Measurements from ENCODE around the gene ACSS1. TPM values are rescaled to one million over a fixed set of nuclear protein-coding genes. Genes with fewer than 3 reads are reported as not detected.

ACSS1 gene
- total RNA-seq, 1 experiment from 2014 or later, result 12.8 TPM

- intact Hi-C loops (cut with micrococcal nuclease; ENCODE audit: unreplicated experiment), result no loop called here
- POLR2A ChIA-PET (ENCODE audit: unreplicated experiment), result no interaction called here
Measured at GRCh38 chr20:25020901-25021301, 37.0 kb downstream of the ACSS1 start.

GRCh38 chr20:25020345-25020744 is 37.6 kb downstream of the ACSS1 start:
- Histone ChIP-seq H3K9me3 (ENCODE audit: insufficient read depth, low read depth) (no peaks in the 10 kb centered on the region), H3K79me2 (ENCODE audit: low read depth) (no peaks in the 10 kb centered on the region), H3K9me2 (ENCODE audit: insufficient read depth) (no peaks in the 10 kb centered on the region), H2AFZ (no peak overlapping the region), H3K36me3 (ENCODE audit: low read depth) (no peaks in the 10 kb centered on the region), H3K4me3 (no peak overlapping the region), H3K27ac (no peak overlapping the region), H3K4me2 (no peak overlapping the region), H3F3A (ENCODE audit: insufficient read depth, low read depth) (peaks cover 38% of the 10 kb centered on the region), H4K20me1 (ENCODE audit: insufficient read depth) (no peaks in the 10 kb centered on the region), H3K4me1 (replicated peaks; ENCODE audit: insufficient read depth) (peaks cover 48% of the 10 kb centered on the region), H3K27me3 (ENCODE audit: insufficient read depth, low read depth) (no peaks in the 10 kb centered on the region)
- BruUV-seq (replicated peaks), result no TSS peak
- DNase-seq, result no peak
- TF ChIP-seq EZH2 (IDR thresholded peaks at IDR 0.05; ENCODE audit: low read depth) (no peak), CTCF (conservative IDR thresholded peaks at IDR 0.05) (no peak)
- ChIA-PET POLR2A (ENCODE audit: unreplicated experiment) (no interaction called here), CTCF (interaction anchor here (0.6 to 0.7 kb wide), 2 partner anchors 11 to 42 kb away, joined by 3 read pairs; no protein-coding TSS in a partner anchor)
- intact Hi-C loops (cut with micrococcal nuclease; ENCODE audit: unreplicated experiment), result no loop called here

More at GRCh38 chr20:25020901-25021301, 37.0 kb downstream of the ACSS1 start:
- Histone ChIP-seq H3K9me2 (ENCODE audit: insufficient read depth) (no peaks in the 10 kb centered on the region), H3F3A (ENCODE audit: insufficient read depth, low read depth) (peaks cover 38% of the 10 kb centered on the region), H3K27ac (no peak overlapping the region), H3K79me2 (ENCODE audit: low read depth) (no peaks in the 10 kb centered on the region), H3K36me3 (ENCODE audit: low read depth) (no peaks in the 10 kb centered on the region), H3K9me3 (ENCODE audit: insufficient read depth, low read depth) (no peaks in the 10 kb centered on the region), H3K4me1 (replicated peaks; ENCODE audit: insufficient read depth) (peaks cover 48% of the 10 kb centered on the region), H3K27me3 (ENCODE audit: insufficient read depth, low read depth) (no peaks in the 10 kb centered on the region), H4K20me1 (ENCODE audit: insufficient read depth) (no peaks in the 10 kb centered on the region), H2AFZ (no peak overlapping the region), H3K4me2 (no peak overlapping the region), H3K4me3 (no peak overlapping the region)
- BruUV-seq (replicated peaks), result no TSS peak
- CTCF ChIA-PET, result no interaction called here
- TF ChIP-seq CTCF (conservative IDR thresholded peaks at IDR 0.05) (no peak), EZH2 (IDR thresholded peaks at IDR 0.05; ENCODE audit: low read depth) (no peak)
- DNase-seq, result no peak

- ChIA-PET POLR2A (ENCODE audit: unreplicated experiment) (no interaction called here), CTCF (interaction anchor here (0.6 to 0.7 kb wide), 2 partner anchors 11 to 43 kb away, joined by 3 read pairs; no protein-coding TSS in a partner anchor)
- Histone ChIP-seq H3K9me2 (ENCODE audit: insufficient read depth) (no peaks in the 10 kb centered on the region), H4K20me1 (ENCODE audit: insufficient read depth) (no peaks in the 10 kb centered on the region), H2AFZ (no peak overlapping the region), H3K9me3 (ENCODE audit: insufficient read depth, low read depth) (no peaks in the 10 kb centered on the region), H3K4me3 (no peak overlapping the region), H3K4me2 (no peak overlapping the region; the same call in 1 of the 2 replicates), H3F3A (ENCODE audit: insufficient read depth, low read depth) (peaks cover 38% of the 10 kb centered on the region), H3K27me3 (ENCODE audit: insufficient read depth, low read depth) (no peaks in the 10 kb centered on the region), H3K36me3 (ENCODE audit: low read depth) (no peaks in the 10 kb centered on the region), H3K79me2 (ENCODE audit: low read depth) (no peaks in the 10 kb centered on the region), H3K4me1 (replicated peaks; ENCODE audit: insufficient read depth) (peaks cover 48% of the 10 kb centered on the region), H3K27ac (no peak overlapping the region)
- DNase-seq, result no peak
- TF ChIP-seq CTCF (conservative IDR thresholded peaks at IDR 0.05) (no peak), EZH2 (IDR thresholded peaks at IDR 0.05; ENCODE audit: low read depth) (no peak)
- no TSS peak for BruUV-seq (replicated peaks)
- intact Hi-C loops (cut with micrococcal nuclease; ENCODE audit: unreplicated experiment), result loop anchor here (5.0 kb wide), 2 partner anchors 38 to 158 kb away; partner anchors contain the start of gene ACSS1
Measured at GRCh38 chr20:25019381-25020155, 38.4 kb downstream of the ACSS1 start.
